MG63 (cell line): ENCODE results near the gene PCDHB12. TPM values are rescaled to one million over a fixed set of nuclear protein-coding genes. Genes with fewer than 3 reads are reported as not detected.
"Not testable (repeated sequence)": the region's sequence is repeated elsewhere in the genome, so short reads cannot be mapped to it uniquely, and the experiment has no call there.

Source experiments
- DNase-seq: peaks from one replicate; pipeline ENCODE4 v3.0.0-alpha.2; 2020
- H3K27me3 ChIP-seq: fragments of 250-450 bp; sonication (Bioruptor Pico); 2 replicates; pipeline ENCODE4 v1.5.1; 2020; ENCODE audit warnings: mild to moderate bottlenecking, moderate library complexity
- H3K36me3 ChIP-seq: fragments of 250-450 bp; sonication (Bioruptor Pico); 2 replicates; pipeline ENCODE4 v1.5.1; 2020; ENCODE audit warnings: mild to moderate bottlenecking, moderate library complexity
- H3K4me3 ChIP-seq: fragments of 250-450 bp; sonication (Bioruptor Pico); 2 replicates; pipeline ENCODE4 v1.5.1; 2020; ENCODE audit warnings: mild to moderate bottlenecking, moderate library complexity
- H3K9me3 ChIP-seq: fragments of 250-450 bp; sonication (Bioruptor Pico); 2 replicates; pipeline ENCODE4 v1.5.1; 2020; ENCODE audit warnings: mild to moderate bottlenecking, moderate library complexity
- total RNA-seq: library from RNA; depleted of rRNA; stranded (reverse); fragments of >200 nt; shearing (Covaris generic); gene quantifications from 2 replicates; pipeline ENCODE4 v1.2.3, GENCODE V29; 2014; ENCODE audit warnings: low replicate concordance

The PCDHB12 gene
- total RNA-seq, 1 experiment from 2014 or later = 0.16 TPM

DNA sequence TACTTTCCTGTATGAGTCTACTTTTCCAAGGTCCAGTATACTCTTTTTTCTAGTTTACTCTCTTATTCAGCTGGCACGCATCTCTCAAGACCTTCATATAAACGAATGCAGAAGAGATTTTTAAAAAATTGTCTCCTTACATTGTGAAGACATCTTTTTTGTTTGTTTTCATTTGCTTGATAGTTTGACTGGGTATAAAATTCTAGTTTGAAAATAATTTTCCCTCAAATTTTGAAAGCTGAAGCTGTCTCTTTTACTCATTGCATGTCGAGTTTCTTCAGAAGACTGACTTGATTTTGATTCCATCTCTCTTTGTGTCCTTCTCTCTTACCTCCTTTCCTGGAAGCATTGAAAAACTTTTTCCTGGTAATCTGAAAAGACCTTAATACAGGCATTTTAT lies 12.2 kb upstream of the PCDHB12 start:
- Histone ChIP-seq H3K27me3 (peaks cover 3% of the 10 kb centered on the region), H3K36me3 (no peaks in the 10 kb centered on the region), H3K9me3 (peaks cover 6% of the 10 kb centered on the region), H3K4me3 (no peak overlapping the region)
- DNase-seq = no peak

DNA sequence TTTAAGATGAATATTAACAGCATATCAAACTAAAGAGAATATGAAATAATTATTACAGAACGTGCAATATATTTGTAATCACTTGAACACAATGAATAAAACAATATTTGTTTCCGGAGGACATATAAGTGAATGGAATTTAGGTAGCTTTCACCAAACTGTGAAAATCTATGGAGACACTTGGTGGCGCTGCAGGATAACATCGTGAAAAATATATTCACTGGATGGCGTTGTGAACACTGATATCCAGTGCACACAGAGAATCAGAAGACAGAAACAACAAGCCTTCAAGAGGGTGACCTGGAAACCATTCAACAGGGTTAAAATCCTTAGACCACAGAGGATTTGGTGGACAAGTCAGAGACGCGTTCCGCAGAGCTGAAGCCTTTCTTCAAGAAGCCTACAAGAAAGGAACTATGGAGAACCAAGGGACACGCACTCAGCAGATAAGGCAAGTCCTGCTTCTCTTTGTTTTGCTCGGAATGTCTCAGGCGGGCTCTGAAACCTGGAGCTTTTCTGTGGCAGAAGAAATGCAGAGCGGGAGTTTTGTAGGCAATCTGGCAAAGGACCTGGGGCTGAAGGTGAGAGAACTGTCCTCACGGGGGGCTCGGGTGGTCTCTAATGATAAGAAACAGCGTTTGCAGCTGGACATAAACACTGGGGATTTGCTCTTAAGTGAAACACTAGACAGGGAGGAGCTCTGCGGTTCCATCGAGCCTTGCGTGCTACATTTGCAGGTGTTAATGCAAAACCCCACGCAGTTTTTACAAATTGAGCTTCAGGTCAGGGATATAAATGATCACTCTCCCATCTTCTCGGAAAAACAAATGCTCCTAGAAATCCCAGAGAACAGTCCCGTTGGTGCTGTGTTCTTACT lies 8.9 kb upstream of the PCDHB12 start, which contains the start of gene PCDHB11:
Gene PCDHB11, plus strand, starts transcription at position 269 of the 877 bp plus-strand sequence. Its CDS starts 148 bp downstream, at position 417.
- H3K36me3 ChIP-seq = no peaks in the 10 kb centered on the region
- H3K27me3 ChIP-seq = no peaks in the 10 kb centered on the region; the same call in 1 of the 2 replicates
- DNase-seq = no peak
- H3K9me3 ChIP-seq = peaks cover 6% of the 10 kb centered on the region
- no peak within 1 kb of the TSS for H3K4me3 ChIP-seq

DNA sequence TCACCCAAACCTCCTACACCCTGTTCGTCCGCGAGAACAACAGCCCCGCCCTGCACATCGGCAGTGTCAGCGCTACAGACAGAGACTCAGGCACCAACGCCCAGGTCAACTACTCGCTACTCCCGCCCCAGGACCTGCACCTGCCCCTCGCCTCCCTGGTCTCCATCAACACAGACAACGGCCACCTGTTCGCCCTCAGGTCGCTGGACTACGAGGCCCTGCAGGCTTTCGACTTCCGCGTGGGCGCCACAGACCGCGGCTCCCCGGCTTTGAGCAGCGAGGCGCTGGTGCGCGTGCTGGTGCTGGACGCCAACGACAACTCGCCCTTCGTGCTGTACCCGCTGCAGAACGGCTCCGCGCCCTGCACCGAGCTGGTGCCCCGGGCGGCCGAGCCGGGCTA lies 7.4 kb upstream of the PCDHB12 start:
- H3K9me3 ChIP-seq, H3K36me3 ChIP-seq, H3K4me3 ChIP-seq, DNase-seq, H3K27me3 ChIP-seq: not testable (repeated sequence)

DNA sequence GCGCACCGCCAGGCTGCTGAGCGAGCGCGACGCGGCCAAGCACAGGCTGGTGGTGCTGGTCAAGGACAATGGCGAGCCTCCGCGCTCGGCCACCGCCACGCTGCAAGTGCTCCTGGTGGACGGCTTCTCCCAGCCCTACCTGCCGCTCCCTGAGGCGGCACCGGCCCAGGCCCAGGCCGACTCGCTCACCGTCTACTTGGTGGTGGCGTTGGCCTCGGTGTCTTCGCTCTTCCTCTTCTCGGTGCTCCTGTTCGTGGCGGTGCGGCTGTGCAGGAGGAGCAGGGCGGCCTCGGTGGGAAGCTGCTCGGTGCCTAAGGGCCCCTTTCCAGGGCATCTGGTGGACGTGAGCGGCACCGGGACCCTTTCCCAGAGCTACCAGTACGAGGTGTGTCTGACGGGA lies 6.9 kb upstream of the PCDHB12 start:
- H3K4me3 ChIP-seq, H3K27me3 ChIP-seq, DNase-seq, H3K9me3 ChIP-seq, H3K36me3 ChIP-seq: not testable (repeated sequence)

DNA sequence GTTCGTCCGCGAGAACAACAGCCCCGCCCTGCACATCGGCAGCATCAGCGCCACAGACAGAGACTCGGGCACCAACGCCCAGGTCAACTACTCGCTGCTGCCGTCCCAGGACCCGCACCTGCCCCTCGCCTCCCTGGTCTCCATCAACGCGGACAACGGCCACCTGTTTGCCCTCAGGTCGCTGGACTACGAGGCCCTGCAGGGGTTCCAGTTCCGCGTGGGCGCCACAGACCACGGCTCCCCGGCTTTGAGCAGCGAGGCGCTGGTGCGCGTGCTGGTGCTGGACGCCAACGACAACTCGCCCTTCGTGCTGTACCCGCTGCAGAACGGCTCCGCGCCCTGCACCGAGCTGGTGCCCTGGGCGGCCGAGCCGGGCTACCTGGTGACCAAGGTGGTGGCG lies 1.8 kb downstream of the PCDHB12 start:
- not testable (repeated sequence) for DNase-seq

DNA sequence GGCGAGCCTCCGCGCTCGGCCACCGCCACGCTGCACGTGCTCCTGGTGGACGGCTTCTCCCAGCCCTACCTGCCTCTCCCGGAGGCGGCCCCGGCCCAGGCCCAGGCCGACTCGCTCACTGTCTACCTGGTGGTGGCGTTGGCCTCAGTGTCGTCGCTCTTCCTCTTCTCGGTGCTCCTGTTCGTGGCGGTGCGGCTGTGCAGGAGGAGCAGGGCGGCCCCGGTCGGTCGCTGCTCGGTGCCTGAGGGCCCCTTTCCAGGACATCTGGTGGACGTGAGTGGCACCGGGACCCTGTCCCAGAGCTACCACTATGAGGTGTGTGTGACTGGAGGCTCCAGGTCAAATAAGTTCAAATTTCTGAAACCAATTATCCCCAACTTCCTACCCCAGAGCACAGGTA lies 2.3 kb downstream of the PCDHB12 start:
- not testable (repeated sequence) for DNase-seq, H3K36me3 ChIP-seq, H3K4me3 ChIP-seq, H3K27me3 ChIP-seq, H3K9me3 ChIP-seq

More for the DNA sequence above, 1.8 kb downstream of the PCDHB12 start:
- H3K4me3 ChIP-seq, H3K27me3 ChIP-seq, H3K36me3 ChIP-seq, H3K9me3 ChIP-seq: not testable (repeated sequence)

DNA sequence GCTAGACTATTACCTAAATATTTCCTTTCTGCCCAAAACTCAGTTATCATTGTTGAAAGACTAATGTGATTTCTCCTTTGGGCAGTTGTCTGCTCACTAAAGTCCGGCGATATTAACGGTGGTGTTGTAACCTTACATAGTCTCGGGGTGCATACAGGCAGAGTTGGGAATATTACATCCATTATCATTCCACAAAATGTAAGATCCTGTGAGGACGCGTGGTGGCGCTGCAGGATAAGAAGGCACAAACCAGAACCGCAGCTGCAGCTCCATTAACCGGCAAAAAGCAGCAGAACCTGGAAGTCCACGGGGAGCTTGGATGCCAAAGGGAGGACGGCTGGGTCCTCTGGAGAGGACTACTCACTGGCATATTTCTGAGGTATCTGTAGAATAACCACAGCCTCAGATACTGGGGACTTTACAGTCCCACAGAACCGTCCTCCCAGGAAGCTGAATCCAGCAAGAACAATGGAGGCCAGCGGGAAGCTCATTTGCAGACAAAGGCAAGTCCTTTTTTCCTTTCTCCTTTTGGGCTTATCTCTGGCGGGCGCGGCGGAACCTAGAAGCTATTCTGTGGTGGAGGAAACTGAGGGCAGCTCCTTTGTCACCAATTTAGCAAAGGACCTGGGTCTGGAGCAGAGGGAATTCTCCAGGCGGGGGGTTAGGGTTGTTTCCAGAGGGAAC lies 5.3 kb downstream of the PCDHB12 start, which contains the start of gene PCDHB13:
Gene PCDHB13, plus strand, starts transcription at position 264 of the 684 bp plus-strand sequence. Its CDS starts 205 bp downstream, at position 469.
- not testable (repeated sequence) for H3K4me3 ChIP-seq, H3K36me3 ChIP-seq, H3K9me3 ChIP-seq, H3K27me3 ChIP-seq
- DNase-seq = peak; percentile 19

DNA sequence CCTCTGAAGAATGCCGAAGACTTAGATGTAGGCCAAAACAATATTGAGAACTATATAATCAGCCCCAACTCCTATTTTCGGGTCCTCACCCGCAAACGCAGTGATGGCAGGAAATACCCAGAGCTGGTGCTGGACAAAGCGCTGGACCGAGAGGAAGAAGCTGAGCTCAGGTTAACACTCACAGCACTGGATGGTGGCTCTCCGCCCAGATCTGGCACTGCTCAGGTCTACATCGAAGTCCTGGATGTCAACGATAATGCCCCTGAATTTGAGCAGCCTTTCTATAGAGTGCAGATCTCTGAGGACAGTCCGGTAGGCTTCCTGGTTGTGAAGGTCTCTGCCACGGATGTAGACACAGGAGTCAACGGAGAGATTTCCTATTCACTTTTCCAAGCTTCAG lies 6.1 kb downstream of the PCDHB12 start:
- H3K27me3 ChIP-seq, DNase-seq, H3K36me3 ChIP-seq, H3K4me3 ChIP-seq, H3K9me3 ChIP-seq: not testable (repeated sequence)

DNA sequence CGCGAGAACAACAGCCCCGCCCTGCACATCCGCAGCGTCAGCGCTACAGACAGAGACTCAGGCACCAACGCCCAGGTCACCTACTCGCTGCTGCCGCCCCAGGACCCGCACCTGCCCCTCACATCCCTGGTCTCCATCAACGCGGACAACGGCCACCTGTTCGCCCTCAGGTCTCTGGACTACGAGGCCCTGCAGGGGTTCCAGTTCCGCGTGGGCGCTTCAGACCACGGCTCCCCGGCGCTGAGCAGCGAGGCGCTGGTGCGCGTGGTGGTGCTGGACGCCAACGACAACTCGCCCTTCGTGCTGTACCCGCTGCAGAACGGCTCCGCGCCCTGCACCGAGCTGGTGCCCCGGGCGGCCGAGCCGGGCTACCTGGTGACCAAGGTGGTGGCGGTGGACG lies 7.0 kb downstream of the PCDHB12 start:
- not testable (repeated sequence) for DNase-seq, H3K9me3 ChIP-seq, H3K36me3 ChIP-seq, H3K27me3 ChIP-seq, H3K4me3 ChIP-seq

DNA sequence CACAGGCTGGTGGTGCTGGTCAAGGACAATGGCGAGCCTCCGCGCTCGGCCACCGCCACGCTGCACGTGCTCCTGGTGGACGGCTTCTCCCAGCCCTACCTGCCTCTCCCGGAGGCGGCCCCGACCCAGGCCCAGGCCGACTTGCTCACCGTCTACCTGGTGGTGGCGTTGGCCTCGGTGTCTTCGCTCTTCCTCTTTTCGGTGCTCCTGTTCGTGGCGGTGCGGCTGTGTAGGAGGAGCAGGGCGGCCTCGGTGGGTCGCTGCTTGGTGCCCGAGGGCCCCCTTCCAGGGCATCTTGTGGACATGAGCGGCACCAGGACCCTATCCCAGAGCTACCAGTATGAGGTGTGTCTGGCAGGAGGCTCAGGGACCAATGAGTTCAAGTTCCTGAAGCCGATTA lies 7.5 kb downstream of the PCDHB12 start:
- H3K27me3 ChIP-seq, H3K4me3 ChIP-seq, H3K36me3 ChIP-seq, DNase-seq, H3K9me3 ChIP-seq: not testable (repeated sequence)

DNA sequence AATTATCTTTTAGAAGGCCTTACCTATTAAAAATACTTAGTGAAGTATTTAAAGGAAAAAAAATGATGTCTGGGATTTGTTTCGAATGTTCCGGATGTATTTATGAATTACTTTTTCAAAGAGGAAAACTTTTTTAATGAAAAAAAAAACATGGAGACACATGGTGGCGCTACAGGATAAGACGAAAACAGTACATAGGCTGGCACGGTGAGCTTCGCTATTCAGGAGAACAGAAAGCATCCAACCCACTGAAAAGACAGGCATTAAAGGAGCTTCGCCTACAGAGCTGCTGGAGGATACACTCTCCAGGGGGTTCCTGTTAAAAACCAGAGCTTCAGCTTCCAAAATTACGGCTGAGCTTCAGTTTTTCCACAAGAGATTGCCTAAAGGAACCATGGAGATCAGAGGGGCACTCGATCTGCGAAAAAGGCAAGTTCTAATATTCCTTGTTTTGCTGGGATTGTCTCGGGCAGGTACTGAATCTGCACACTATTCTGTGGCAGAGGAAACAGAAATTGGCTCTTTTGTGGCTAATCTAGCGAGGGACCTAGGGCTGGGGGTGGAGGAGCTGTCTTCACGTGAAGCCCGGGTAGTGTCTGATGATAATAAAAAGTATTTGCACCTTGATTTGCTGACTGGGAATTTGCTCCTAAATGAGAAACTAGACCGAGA lies 14.7 kb downstream of the PCDHB12 start, which contains the start of gene PCDHB14:
Gene PCDHB14, plus strand, starts transcription at position 232 of the 672 bp plus-strand sequence. Its CDS starts 163 bp downstream, at position 395.
- peak; percentile 29 for DNase-seq
- Histone ChIP-seq H3K4me3 (peak within 1 kb of the TSS; percentile 45), H3K9me3 (no peaks in the 10 kb centered on the region), H3K27me3 (peaks cover 8% of the 10 kb centered on the region), H3K36me3 (no peaks in the 10 kb centered on the region)

DNA sequence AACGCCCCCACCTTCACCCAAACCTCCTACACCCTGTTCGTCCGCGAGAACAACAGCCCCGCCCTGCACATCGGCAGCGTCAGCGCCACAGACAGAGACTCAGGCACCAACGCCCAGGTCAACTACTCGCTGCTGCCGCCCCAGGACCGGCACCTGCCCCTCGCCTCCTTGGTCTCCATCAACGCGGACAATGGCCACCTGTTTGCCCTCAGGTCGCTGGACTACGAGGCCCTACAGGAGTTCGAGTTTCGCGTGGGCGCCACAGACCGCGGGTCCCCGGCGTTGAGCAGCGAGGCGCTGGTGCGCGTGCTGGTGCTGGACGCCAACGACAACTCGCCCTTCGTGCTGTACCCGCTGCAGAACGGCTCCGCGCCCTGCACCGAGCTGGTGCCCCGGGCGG lies 16.3 kb downstream of the PCDHB12 start:
- H3K27me3 ChIP-seq = not testable (repeated sequence)

DNA sequence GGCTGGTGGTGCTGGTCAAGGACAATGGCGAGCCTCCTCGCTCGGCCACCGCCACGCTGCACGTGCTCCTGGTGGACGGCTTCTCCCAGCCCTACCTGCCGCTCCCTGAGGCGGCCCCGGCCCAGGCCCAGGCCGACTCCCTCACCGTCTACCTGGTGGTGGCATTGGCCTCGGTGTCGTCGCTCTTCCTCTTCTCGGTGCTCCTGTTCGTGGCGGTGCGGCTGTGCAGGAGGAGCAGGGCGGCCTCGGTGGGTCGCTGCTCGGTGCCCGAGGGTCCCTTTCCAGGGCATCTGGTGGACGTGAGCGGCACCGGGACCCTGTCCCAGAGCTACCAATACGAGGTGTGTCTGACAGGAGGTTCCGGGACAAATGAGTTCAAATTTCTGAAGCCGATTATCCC lies 16.9 kb downstream of the PCDHB12 start:
- H3K4me3 ChIP-seq, DNase-seq, H3K27me3 ChIP-seq, H3K9me3 ChIP-seq, H3K36me3 ChIP-seq: not testable (repeated sequence)

More for the DNA sequence above, 16.3 kb downstream of the PCDHB12 start:
- not testable (repeated sequence) for H3K36me3 ChIP-seq, DNase-seq, H3K4me3 ChIP-seq, H3K9me3 ChIP-seq

DNA sequence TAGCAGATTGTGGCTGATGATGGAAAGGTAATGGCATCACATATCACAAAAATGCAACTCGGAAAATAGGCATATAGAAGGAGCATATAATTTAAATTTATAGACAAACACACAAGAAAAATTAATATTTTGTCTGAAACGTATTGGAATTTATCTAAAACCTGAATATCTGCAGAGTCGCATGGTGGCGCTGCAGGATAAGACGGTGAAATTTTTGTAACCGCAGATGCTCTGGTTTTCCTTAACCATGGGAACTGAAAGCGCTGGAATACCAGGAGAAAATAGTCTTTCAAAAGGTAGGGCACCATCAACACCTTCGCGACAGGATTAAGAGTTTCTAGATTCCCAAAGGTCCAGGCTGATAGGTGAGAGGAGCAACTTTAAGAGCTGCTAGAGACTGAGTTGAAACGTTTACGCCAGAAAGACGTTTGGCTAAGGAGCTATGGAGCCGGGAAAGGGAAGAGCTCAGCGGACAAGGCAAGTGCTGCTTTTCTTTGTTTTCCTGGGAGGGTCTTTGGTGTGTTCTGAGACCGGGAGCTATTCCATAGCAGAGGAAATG lies 25.7 kb downstream of the PCDHB12 start:
- peaks cover 30% of the 10 kb centered on the region for H3K9me3 ChIP-seq
- H3K4me3 ChIP-seq = peak overlapping the region; percentile 11; the same call in 1 of the 2 replicates
- H3K36me3 ChIP-seq = no peaks in the 10 kb centered on the region
- H3K27me3 ChIP-seq = no peaks in the 10 kb centered on the region
- no peak for DNase-seq

DNA sequence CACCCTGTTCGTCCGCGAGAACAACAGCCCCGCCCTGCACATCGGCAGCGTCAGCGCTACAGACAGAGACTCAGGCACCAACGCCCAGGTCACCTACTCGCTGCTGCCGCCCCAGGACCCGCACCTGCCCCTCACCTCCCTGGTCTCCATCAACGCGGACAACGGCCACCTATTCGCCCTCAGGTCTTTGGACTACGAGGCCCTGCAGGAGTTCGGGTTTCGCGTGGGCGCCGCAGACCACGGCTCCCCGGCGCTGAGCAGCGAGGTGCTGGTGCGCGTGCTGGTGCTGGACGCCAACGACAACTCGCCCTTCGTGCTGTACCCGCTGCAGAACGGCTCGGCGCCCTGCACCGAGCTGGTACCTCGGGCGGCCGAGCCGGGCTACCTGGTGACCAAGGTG lies 27.4 kb downstream of the PCDHB12 start:
- DNase-seq = not testable (repeated sequence)

DNA sequence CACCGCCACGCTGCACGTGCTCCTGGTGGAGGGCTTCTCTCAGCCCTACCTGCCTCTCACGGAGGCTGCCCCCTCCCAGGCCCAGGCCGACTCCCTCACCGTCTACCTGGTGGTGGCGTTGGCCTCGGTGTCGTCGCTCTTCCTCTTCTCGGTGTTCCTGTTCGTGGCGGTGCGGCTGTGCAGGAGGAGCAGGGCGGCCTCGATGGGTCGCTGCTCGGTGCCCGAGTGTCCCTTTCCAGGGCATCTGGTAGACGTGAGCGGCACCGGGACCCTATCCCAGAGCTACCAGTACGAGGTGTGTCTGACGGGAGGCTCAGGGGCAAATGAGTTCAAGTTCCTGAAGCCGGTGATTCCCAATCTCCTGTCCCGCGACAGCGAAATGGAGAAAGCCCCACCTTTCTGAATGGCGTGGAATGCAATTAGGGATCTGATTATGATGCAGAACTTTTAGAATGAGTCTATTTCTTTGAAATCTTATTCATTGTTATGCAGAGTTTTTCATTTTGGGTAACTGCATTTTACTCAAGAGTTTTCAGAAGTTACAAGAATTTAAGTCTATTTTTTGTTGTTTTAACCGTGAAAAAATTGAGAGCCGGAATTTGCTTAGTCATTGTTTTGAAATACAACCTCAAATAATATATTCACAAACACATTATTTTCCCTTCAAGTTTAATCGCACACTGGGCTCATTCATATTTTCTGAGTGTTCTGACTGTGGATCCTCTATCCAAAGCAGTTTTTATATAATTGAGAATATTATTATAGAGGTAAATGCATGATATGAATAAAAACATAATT lies 28.2 kb downstream of the PCDHB12 start:
- no peaks in the 10 kb centered on the region for H3K27me3 ChIP-seq
- peaks cover 30% of the 10 kb centered on the region for H3K9me3 ChIP-seq

More for the DNA sequence above, 27.4 kb downstream of the PCDHB12 start:
- not testable (repeated sequence) for H3K36me3 ChIP-seq, H3K27me3 ChIP-seq, H3K4me3 ChIP-seq
- H3K9me3 ChIP-seq = peaks cover 30% of the 10 kb centered on the region

More for the DNA sequence above, 28.2 kb downstream of the PCDHB12 start:
- no peak for DNase-seq
- no peaks in the 10 kb centered on the region for H3K36me3 ChIP-seq
- H3K4me3 ChIP-seq = no peak overlapping the region
